22Rv1 (cell line): ENCODE measurements around the gene FXYD6.

Experiments
- CTCF ChIP-seq: fragments of 450-650 bp; IDR thresholded peaks from 2 replicates; pipeline ENCODE4 v1.5.1; 2017; ENCODE audit warnings: mild to moderate bottlenecking
- ZFX ChIP-seq: fragments of 450-650 bp; IDR thresholded peaks from 2 replicates; pipeline ENCODE4 v1.6.1; 2017; ENCODE audit warnings: antibody characterized with exemption, borderline replicate concordance

DNA sequence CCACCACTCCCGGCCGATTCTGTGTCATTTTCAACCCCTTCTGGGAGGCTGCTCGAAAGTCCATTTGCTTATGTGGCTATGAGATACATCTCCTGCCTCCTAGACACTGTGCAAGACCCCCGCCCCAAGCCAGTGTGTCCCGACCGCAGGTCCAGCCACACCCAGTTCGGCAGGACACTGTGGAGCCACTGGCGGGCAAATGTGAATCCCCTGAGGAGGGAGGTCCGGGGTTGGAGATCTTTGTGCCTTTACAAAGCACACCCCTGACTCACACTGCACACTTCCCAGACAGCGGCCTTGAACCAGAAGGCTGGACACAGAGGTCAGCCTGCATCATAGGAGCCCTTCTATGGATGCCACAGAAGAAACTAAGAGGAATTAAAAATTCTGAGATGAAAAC lies 17.4 kb downstream of the FXYD6 start:
- TF ChIP-seq CTCF = no peak
- TF ChIP-seq ZFX = no peak
